ENCODE results near the gene AFF1. TPM values are rescaled to one million over a fixed set of nuclear protein-coding genes. Genes with fewer than 3 reads are reported as not detected.
A peak's percentile ranks its signal among the peaks of the same experiment; 100 is the strongest.

Gene AFF1
- total RNA-seq, 4 donors from 2014 or later: 22.9 to 47.1 (median 34.0) TPM

DNA sequence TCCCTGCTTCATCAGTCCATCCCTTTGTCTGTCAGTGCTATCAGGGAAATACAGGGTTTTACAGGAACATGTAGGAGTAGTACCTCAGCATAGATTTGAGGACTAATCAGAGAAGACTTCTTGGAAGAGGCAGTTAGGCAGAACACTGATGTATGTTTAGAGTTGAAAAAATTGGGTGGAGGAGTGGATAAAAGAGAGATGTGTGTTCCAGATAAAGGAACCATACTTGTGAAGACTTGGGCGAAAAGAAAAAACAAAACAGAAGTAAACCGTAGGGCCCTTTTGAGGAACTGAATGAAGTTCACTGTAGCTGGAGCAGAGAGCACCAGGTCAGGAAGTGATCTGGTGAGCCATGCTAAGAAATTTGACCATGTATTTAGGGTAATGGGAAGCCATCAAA, 32.3 kb downstream of the AFF1 start:
- no peaks in the 10 kb centered on the region for H3K9me3 ChIP-seq
- no peaks in the 10 kb centered on the region for H3K36me3 ChIP-seq
- intact Hi-C loops (cut with DNase I): no loop called here
- DNase-seq: no peak
- H3K4me1 ChIP-seq: peaks cover 17 to 83% (median 30%) of the 10 kb centered on the region in 3 donors
- H3K4me3 ChIP-seq: no peak overlapping the region
- H3K27ac ChIP-seq: no peak overlapping the region
- no peak for TF ChIP-seq POLR2A (IDR thresholded peaks at IDR 0.05)
- TF ChIP-seq, protein P1, sequence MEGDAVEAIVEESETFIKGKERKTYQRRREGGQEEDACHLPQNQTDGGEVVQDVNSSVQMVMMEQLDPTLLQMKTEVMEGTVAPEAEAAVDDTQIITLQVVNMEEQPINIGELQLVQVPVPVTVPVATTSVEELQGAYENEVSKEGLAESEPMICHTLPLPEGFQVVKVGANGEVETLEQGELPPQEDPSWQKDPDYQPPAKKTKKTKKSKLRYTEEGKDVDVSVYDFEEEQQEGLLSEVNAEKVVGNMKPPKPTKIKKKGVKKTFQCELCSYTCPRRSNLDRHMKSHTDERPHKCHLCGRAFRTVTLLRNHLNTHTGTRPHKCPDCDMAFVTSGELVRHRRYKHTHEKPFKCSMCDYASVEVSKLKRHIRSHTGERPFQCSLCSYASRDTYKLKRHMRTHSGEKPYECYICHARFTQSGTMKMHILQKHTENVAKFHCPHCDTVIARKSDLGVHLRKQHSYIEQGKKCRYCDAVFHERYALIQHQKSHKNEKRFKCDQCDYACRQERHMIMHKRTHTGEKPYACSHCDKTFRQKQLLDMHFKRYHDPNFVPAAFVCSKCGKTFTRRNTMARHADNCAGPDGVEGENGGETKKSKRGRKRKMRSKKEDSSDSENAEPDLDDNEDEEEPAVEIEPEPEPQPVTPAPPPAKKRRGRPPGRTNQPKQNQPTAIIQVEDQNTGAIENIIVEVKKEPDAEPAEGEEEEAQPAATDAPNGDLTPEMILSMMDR (IDR thresholded peaks at IDR 0.05): no peak
- WGBS, 2 donors: 75 to 79% methylated on average over 2 of the region's 2 CpGs
- H3K27me3 ChIP-seq: no peaks in the 10 kb centered on the region

- intact Hi-C loops (cut with DNase I): no loop called here
- no peak for TF ChIP-seq POLR2A (IDR thresholded peaks at IDR 0.05)
- TF ChIP-seq, protein P1 (IDR thresholded peaks at IDR 0.05): no peak
- H3K36me3 ChIP-seq: no peaks in the 10 kb centered on the region
- H3K27me3 ChIP-seq: no peaks in the 10 kb centered on the region
- H3K4me1 ChIP-seq: peaks cover 23 to 90% (median 37%) of the 10 kb centered on the region in 3 donors
- WGBS, 2 donors: 69 to 73% methylated on average over 2 of the region's 2 CpGs
- no peaks in the 10 kb centered on the region for H3K9me3 ChIP-seq
- no peak for DNase-seq
- H3K4me3 ChIP-seq: no peak overlapping the region
- H3K27ac ChIP-seq: no peak overlapping the region
These were observed 33.0 kb downstream of the AFF1 start for GRCh38 chr4:86967798-86968197.

DNA sequence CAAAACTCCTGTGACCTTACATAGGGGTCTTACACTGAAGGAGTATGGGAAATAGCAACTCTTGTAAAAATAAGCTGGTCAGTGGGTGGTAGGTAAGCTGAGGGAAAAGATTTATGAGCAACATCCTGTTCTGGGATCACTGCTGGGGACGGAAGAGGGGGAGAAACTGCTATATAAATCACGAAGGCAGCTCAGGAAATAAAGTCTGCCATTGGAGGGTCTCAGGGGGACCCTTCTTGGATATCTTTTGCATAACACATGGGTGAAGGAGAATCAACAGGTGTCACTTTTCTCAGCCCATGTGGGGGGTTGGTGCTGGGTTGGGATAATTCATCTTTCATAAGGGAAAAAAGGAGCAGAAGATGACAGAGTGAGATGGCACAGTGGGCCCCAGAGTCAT, 33.7 kb downstream of the AFF1 start:
- Histone ChIP-seq H3K27me3 (no peaks in the 10 kb centered on the region), H3K4me3 (no peak overlapping the region), H3K9me3 (no peaks in the 10 kb centered on the region), H3K27ac (no peak overlapping the region), H3K36me3 (no peaks in the 10 kb centered on the region), H3K4me1 (peaks cover 27 to 93% (median 43%) of the 10 kb centered on the region in 3 donors)
- intact Hi-C loops (cut with DNase I): no loop called here
- no peak for DNase-seq
- 51 to 86% methylated on average over 2 of the region's 2 CpGs for WGBS, 2 donors
- TF ChIP-seq, protein P1 (IDR thresholded peaks at IDR 0.05): no peak
- no peak for TF ChIP-seq POLR2A (IDR thresholded peaks at IDR 0.05)

GRCh38 chr4:86970447-86971354, 35.9 kb downstream of the AFF1 start:
- intact Hi-C loops (cut with DNase I): no loop called here
- TF ChIP-seq POLR2A (IDR thresholded peaks at IDR 0.05): no peak
- TF ChIP-seq, protein P1 (IDR thresholded peaks at IDR 0.05): no peak
- no peak for DNase-seq
- Histone ChIP-seq H3K4me1 (peaks cover 35 to 96% (median 43%) of the 10 kb centered on the region in 3 donors), H3K36me3 (no peaks in the 10 kb centered on the region), H3K9me3 (no peaks in the 10 kb centered on the region), H3K4me3 (no peak overlapping the region), H3K27ac (peak overlapping the region; percentile 10 to 89 (median 58)), H3K27me3 (no peaks in the 10 kb centered on the region)
- WGBS, 2 donors: 49 to 54% methylated on average over 8 of the region's 8 CpGs

DNA sequence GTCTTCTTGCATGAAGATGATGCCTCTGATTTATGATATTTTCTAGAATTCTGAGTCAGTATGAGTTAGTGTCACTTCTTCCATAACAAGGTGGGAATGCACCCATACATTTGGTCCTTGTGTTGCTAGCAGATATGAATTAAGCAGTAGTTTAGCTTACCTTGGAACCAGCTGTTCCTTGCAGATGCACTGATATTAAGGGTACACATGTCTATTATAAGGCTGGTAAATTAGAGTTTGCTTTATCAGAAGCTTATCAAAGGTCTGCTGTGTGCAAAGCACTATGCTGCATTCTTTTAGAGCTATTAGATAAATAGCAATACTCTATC, 36.5 kb downstream of the AFF1 start:
- Histone ChIP-seq H3K27me3 (no peaks in the 10 kb centered on the region), H3K9me3 (no peaks in the 10 kb centered on the region), H3K27ac (peak overlapping the region in 2 of 4 donors; percentile 71 to 89), H3K4me1 (peaks cover 39 to 96% (median 43%) of the 10 kb centered on the region in 3 donors), H3K36me3 (no peaks in the 10 kb centered on the region), H3K4me3 (no peak overlapping the region)
- TF ChIP-seq, protein P1 (IDR thresholded peaks at IDR 0.05): no peak
- no peak for TF ChIP-seq POLR2A (IDR thresholded peaks at IDR 0.05)
- DNase-seq: no peak
- intact Hi-C loops (cut with DNase I): no loop called here

All from esophagus squamous epithelium (tissue), 5 donors.